ENCODE results near the gene DOCK4.

Gene DOCK4

GRCh38 chr7:112088484-112089016, 117.6 kb downstream of the DOCK4 start:
- TF ChIP-seq CTCF (IDR thresholded peaks at IDR 0.05; ENCODE audit: control insufficient read depth, insufficient read depth, low read depth, low read length, missing control alignments), result no peak
- no peak overlapping the region for H3K4me3 ChIP-seq (ENCODE audit: control insufficient read depth, low read depth, low read length)
- no peak for DNase-seq (ENCODE audit: low read depth)

GRCh38 chr7:112086496-112087254, 119.5 kb downstream of the DOCK4 start:
- no peak for DNase-seq (ENCODE audit: low read depth)

GRCh38 chr7:112084520-112084971, 121.7 kb downstream of the DOCK4 start:
- no peak for TF ChIP-seq CTCF (IDR thresholded peaks at IDR 0.05; ENCODE audit: control insufficient read depth, insufficient read depth, low read depth, low read length, missing control alignments)
- DNase-seq (ENCODE audit: low read depth), result no peak

More at GRCh38 chr7:112086496-112087254, 119.5 kb downstream of the DOCK4 start:
- no peak for TF ChIP-seq CTCF (IDR thresholded peaks at IDR 0.05; ENCODE audit: control insufficient read depth, insufficient read depth, low read depth, low read length, missing control alignments)
- no peak overlapping the region for H3K4me3 ChIP-seq (ENCODE audit: control insufficient read depth, low read depth, low read length)

GRCh38 chr7:112083776-112084355, 122.3 kb downstream of the DOCK4 start:
- H3K4me3 ChIP-seq (ENCODE audit: control insufficient read depth, low read depth, low read length), result no peak overlapping the region
- no peak for DNase-seq (ENCODE audit: low read depth)
- no peak for TF ChIP-seq CTCF (IDR thresholded peaks at IDR 0.05; ENCODE audit: control insufficient read depth, insufficient read depth, low read depth, low read length, missing control alignments)

More at GRCh38 chr7:112084520-112084971, 121.7 kb downstream of the DOCK4 start:
- no peak overlapping the region for H3K4me3 ChIP-seq (ENCODE audit: control insufficient read depth, low read depth, low read length)

- no peak for TF ChIP-seq CTCF (IDR thresholded peaks at IDR 0.05; ENCODE audit: control insufficient read depth, insufficient read depth, low read depth, low read length, missing control alignments)
- H3K4me3 ChIP-seq (ENCODE audit: control insufficient read depth, low read depth, low read length), result no peak overlapping the region
- DNase-seq (ENCODE audit: low read depth), result no peak
These were observed 123.9 kb downstream of the DOCK4 start for GRCh38 chr7:112082306-112082705.

- no peak for TF ChIP-seq CTCF (IDR thresholded peaks at IDR 0.05; ENCODE audit: control insufficient read depth, insufficient read depth, low read depth, low read length, missing control alignments)
- no peak overlapping the region for H3K4me3 ChIP-seq (ENCODE audit: control insufficient read depth, low read depth, low read length)
- no peak for DNase-seq (ENCODE audit: low read depth)
These were observed 124.4 kb downstream of the DOCK4 start for GRCh38 chr7:112081778-112082177.
